Measurements from ENCODE around the gene CDK10.
A peak's percentile ranks its signal among the peaks of the same experiment; 100 is the strongest.

CDK10 gene, protein sequence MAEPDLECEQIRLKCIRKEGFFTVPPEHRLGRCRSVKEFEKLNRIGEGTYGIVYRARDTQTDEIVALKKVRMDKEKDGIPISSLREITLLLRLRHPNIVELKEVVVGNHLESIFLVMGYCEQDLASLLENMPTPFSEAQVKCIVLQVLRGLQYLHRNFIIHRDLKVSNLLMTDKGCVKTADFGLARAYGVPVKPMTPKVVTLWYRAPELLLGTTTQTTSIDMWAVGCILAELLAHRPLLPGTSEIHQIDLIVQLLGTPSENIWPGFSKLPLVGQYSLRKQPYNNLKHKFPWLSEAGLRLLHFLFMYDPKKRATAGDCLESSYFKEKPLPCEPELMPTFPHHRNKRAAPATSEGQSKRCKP
- total RNA-seq: 48.4 to 80.2 (median 62.6) reads per million in 3 donors

DNA sequence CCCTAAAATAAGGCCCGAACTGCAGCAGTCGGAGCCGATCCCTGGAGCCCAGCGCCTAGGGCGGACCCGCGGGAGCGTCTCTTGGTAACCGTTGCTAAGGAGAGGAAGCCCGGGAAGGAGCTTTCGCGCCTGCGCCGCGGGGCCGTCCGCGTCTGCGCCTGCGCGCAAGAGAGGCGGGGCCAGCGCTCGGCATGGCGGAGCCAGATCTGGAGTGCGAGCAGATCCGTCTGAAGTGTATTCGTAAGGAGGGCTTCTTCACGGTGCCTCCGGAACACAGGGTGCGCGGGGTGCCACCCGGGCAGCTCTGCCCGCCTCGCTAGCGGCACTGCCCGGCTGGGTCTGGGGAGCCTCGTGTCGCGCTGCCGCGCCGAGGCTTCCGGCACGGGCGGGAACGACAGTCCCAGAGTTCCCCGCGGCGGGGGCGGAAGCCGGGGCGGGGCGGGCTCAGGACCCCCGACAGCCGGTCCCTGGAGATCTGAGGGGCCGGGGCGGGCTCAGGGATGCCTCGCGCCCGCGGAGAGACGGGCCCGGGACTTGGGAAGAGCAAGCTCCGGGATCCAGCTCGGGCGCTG, at the start of gene CDK10:
Gene CDK10 (plus strand): TSS at position 170 of the 572 bp plus-strand sequence. CDS start 22 bp downstream, at position 192.
- H3K9me3 ChIP-seq (ENCODE audit: control insufficient read depth, low read length): no peaks in the 10 kb centered on the region
- DNase-seq: peak; percentile 79 to 87 (median 84)
- peaks cover 11% of the 10 kb centered on the region for H3K36me3 ChIP-seq (ENCODE audit: control insufficient read depth, insufficient read depth, low read length)
- H3K27me3 ChIP-seq (replicated peaks; ENCODE audit: control insufficient read depth, insufficient read depth, low read length, poor library complexity, severe bottlenecking): no peaks in the 10 kb centered on the region
- peak within 1 kb of the TSS; percentile 93 for H3K27ac ChIP-seq (ENCODE audit: insufficient read depth, low read length, poor library complexity, severe bottlenecking)
- H3K4me3 ChIP-seq (ENCODE audit: insufficient read depth, low read depth, low read length, poor library complexity, severe bottlenecking): peak within 1 kb of the TSS; percentile 95
- H3K4me1 ChIP-seq (ENCODE audit: control insufficient read depth, insufficient read depth, low read length, poor library complexity, severe bottlenecking): peaks cover 7% of the 10 kb centered on the region

DNA sequence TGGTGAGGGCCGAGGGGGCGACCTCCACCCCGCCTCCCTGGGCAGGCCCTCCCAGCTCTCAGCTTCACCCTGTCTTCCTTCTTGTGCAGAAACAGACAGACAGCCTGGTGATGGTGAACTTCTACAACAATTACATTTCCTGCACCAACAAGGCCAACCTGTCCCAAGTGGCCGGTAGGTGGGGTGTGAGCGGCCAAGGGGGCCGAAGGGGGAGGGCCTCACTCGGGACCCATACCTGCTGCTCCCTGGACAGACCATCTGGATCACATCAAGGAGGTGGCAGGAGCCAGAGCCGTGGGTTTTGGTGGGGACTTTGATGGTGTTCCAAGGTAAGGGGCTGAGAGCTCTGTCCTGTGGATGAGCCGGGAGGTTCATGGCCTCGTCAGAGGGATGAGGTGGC, 49.1 kb upstream of the CDK10 start:
- Histone ChIP-seq H3K27me3 (replicated peaks; ENCODE audit: control insufficient read depth, insufficient read depth, low read length, poor library complexity, severe bottlenecking) (no peaks in the 10 kb centered on the region), H3K4me3 (ENCODE audit: insufficient read depth, low read depth, low read length, poor library complexity, severe bottlenecking) (no peak overlapping the region), H3K36me3 (ENCODE audit: control insufficient read depth, insufficient read depth, low read length) (no peaks in the 10 kb centered on the region), H3K27ac (ENCODE audit: insufficient read depth, low read length, poor library complexity, severe bottlenecking) (no peak overlapping the region), H3K9me3 (ENCODE audit: control insufficient read depth, low read length) (no peaks in the 10 kb centered on the region), H3K4me1 (ENCODE audit: control insufficient read depth, insufficient read depth, low read length, poor library complexity, severe bottlenecking) (no peaks in the 10 kb centered on the region)
- DNase-seq: no peak

DNA sequence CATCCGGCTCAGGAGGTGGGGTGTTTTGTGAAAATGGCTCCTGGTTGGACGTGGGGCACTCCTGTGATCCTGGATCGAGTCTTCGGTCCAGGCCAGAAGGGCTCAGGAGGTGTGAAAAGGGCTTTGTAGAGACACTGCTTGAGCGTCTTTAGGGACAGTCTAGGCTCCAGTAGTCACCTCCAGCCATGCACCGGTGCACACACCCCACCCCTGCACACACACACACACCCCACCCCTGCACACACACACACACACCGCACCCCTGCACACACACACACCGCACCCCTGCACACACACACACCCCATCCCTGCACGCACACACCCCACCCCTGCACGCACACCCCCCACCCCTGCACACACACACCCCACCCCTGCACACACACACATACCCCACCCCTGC, 48.0 kb upstream of the CDK10 start:
- Histone ChIP-seq H3K4me1 (ENCODE audit: control insufficient read depth, insufficient read depth, low read length, poor library complexity, severe bottlenecking) (no peaks in the 10 kb centered on the region), H3K36me3 (ENCODE audit: control insufficient read depth, insufficient read depth, low read length) (no peaks in the 10 kb centered on the region), H3K4me3 (ENCODE audit: insufficient read depth, low read depth, low read length, poor library complexity, severe bottlenecking) (no peak overlapping the region), H3K27ac (ENCODE audit: insufficient read depth, low read length, poor library complexity, severe bottlenecking) (no peak overlapping the region), H3K27me3 (replicated peaks; ENCODE audit: control insufficient read depth, insufficient read depth, low read length, poor library complexity, severe bottlenecking) (no peaks in the 10 kb centered on the region), H3K9me3 (ENCODE audit: control insufficient read depth, low read length) (no peaks in the 10 kb centered on the region)
- no peak for DNase-seq

DNA sequence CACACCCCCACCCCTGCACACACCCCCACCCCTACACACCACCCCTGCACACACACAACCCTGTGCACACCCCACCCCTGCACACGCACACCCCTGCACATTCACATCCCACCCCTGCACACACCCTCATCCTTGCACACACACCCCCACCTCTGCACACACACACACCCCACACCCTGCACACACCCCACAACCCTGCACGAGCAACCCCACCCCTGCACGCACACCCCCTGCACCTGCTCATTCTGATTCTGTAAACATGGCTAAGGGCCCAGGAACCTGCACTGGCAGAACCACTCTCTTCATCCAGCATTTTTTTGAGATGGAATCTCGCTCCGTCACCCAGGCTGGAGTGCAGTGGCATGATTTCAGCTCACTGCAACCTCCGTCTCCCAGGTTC, 47.1 kb upstream of the CDK10 start:
- Histone ChIP-seq H3K9me3 (ENCODE audit: control insufficient read depth, low read length) (no peaks in the 10 kb centered on the region), H3K4me3 (ENCODE audit: insufficient read depth, low read depth, low read length, poor library complexity, severe bottlenecking) (no peak overlapping the region), H3K36me3 (ENCODE audit: control insufficient read depth, insufficient read depth, low read length) (no peaks in the 10 kb centered on the region), H3K4me1 (ENCODE audit: control insufficient read depth, insufficient read depth, low read length, poor library complexity, severe bottlenecking) (no peaks in the 10 kb centered on the region), H3K27ac (ENCODE audit: insufficient read depth, low read length, poor library complexity, severe bottlenecking) (no peak overlapping the region), H3K27me3 (replicated peaks; ENCODE audit: control insufficient read depth, insufficient read depth, low read length, poor library complexity, severe bottlenecking) (no peaks in the 10 kb centered on the region)
- no peak for DNase-seq

DNA sequence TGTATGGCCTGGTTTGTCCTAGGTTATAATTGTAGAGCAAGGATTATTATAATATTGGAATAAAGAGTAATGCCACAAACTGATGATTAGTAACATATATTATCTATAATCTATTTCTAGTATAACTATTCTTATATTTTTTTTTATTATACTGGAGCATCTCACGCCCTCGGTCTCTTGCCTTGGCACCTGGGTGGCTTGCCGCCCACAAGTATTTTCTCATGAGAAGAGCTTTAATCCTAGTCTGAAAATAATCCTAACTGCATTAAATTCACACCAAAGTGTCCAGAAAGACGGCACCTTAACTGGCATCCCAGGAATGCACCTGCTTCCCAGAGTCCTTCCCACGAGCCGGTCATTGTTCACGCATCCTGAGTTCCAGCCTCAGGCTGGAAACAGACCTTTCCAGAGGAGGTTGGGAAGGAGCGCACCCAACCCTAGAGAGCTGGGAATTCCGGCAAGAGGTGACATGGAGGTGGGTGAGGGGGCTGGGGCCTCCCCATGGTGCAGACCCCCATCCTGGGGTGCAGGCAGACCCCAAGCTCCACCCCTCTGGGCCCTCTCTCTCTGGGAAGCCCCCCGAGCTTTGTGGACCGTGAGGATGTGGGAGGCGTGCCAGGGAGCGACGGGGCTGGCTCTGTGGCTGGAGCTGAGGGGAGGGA, 44.9 kb upstream of the CDK10 start:
- H3K9me3 ChIP-seq (ENCODE audit: control insufficient read depth, low read length): no peaks in the 10 kb centered on the region
- H3K4me3 ChIP-seq (ENCODE audit: insufficient read depth, low read depth, low read length, poor library complexity, severe bottlenecking): no peak overlapping the region
- H3K27ac ChIP-seq (ENCODE audit: insufficient read depth, low read length, poor library complexity, severe bottlenecking): no peak overlapping the region
- peaks cover 17% of the 10 kb centered on the region for H3K36me3 ChIP-seq (ENCODE audit: control insufficient read depth, insufficient read depth, low read length)
- H3K27me3 ChIP-seq (replicated peaks; ENCODE audit: control insufficient read depth, insufficient read depth, low read length, poor library complexity, severe bottlenecking): no peaks in the 10 kb centered on the region
- DNase-seq: no peak
- H3K4me1 ChIP-seq (ENCODE audit: control insufficient read depth, insufficient read depth, low read length, poor library complexity, severe bottlenecking): no peaks in the 10 kb centered on the region

DNA sequence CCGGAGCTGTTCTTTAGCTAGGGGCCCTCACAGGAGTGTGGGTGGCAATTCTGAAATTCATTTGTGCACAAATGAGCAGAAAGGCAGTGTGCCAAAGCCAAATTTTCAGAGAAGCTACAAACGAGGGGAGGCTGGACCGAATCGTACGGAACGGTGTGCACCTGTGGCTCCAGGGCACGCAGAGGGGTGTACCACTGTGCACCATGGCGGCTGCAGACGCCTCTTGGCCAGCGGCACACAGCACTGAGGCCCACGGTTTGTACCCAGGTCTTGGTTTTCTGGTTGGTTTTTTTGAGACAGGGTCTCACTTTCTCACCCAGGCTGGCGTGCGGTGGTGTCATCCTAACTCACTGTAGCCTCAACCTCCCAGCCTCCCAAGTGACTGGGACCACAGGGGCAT, 43.9 kb upstream of the CDK10 start:
- Histone ChIP-seq H3K4me1 (ENCODE audit: control insufficient read depth, insufficient read depth, low read length, poor library complexity, severe bottlenecking) (no peaks in the 10 kb centered on the region), H3K9me3 (ENCODE audit: control insufficient read depth, low read length) (no peaks in the 10 kb centered on the region), H3K27ac (ENCODE audit: insufficient read depth, low read length, poor library complexity, severe bottlenecking) (no peak overlapping the region), H3K27me3 (replicated peaks; ENCODE audit: control insufficient read depth, insufficient read depth, low read length, poor library complexity, severe bottlenecking) (no peaks in the 10 kb centered on the region), H3K36me3 (ENCODE audit: control insufficient read depth, insufficient read depth, low read length) (peaks cover 25% of the 10 kb centered on the region), H3K4me3 (ENCODE audit: insufficient read depth, low read depth, low read length, poor library complexity, severe bottlenecking) (no peak overlapping the region)
- DNase-seq: no peak

DNA sequence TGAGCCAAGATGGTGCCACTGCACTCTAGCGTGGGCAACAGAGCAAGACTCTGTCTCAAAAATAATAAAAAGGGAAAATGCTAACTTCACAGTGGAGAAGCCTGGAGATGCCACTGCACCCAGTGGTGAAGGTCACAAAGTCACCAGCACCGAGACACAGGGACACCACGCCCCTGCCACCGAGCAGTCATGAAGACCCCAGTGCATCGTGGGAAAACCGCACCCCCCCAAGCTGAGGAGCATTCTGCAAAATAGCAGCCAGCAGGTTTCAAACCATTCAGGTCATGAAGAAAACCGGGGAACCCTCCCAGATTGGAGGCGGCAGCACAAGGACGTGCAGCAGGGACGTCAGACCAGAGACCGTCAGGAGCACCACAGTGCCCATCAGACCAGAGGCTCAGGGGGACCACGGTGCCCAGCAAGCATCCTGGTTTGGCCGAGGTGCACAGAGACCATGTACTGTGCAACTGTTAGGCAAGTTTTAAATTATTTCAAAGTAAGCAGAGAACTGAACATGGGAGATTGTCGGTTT, 42.7 kb upstream of the CDK10 start:
- Histone ChIP-seq H3K4me1 (ENCODE audit: control insufficient read depth, insufficient read depth, low read length, poor library complexity, severe bottlenecking) (no peaks in the 10 kb centered on the region), H3K9me3 (ENCODE audit: control insufficient read depth, low read length) (no peaks in the 10 kb centered on the region), H3K36me3 (ENCODE audit: control insufficient read depth, insufficient read depth, low read length) (peaks cover 25% of the 10 kb centered on the region), H3K27me3 (replicated peaks; ENCODE audit: control insufficient read depth, insufficient read depth, low read length, poor library complexity, severe bottlenecking) (no peaks in the 10 kb centered on the region), H3K4me3 (ENCODE audit: insufficient read depth, low read depth, low read length, poor library complexity, severe bottlenecking) (no peak overlapping the region), H3K27ac (ENCODE audit: insufficient read depth, low read length, poor library complexity, severe bottlenecking) (no peak overlapping the region)
- no peak for DNase-seq

DNA sequence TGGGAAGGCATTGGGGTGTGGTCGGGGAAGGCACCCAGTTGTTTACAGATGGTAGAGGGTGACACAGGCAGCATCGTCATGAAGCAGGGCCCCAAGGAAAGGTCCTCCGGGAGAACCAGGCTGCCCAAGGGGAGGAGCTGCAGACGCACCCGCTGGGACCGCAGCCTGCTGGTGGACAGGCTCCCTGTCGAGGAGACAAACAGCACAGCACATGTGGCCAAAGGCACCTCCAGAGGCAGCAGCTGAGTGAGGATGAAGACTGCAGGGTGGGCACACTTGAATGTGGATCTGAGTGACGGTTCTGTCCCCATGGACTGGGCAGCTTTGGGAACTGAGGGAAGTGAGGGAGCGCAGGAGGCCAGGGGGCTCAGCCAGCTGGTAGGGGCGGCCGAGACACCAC, 41.4 kb upstream of the CDK10 start:
- Histone ChIP-seq H3K4me1 (ENCODE audit: control insufficient read depth, insufficient read depth, low read length, poor library complexity, severe bottlenecking) (no peaks in the 10 kb centered on the region), H3K9me3 (ENCODE audit: control insufficient read depth, low read length) (no peaks in the 10 kb centered on the region), H3K4me3 (ENCODE audit: insufficient read depth, low read depth, low read length, poor library complexity, severe bottlenecking) (no peak overlapping the region), H3K27me3 (replicated peaks; ENCODE audit: control insufficient read depth, insufficient read depth, low read length, poor library complexity, severe bottlenecking) (no peaks in the 10 kb centered on the region), H3K36me3 (ENCODE audit: control insufficient read depth, insufficient read depth, low read length) (peaks cover 32% of the 10 kb centered on the region), H3K27ac (ENCODE audit: insufficient read depth, low read length, poor library complexity, severe bottlenecking) (no peak overlapping the region)
- no peak for DNase-seq

DNA sequence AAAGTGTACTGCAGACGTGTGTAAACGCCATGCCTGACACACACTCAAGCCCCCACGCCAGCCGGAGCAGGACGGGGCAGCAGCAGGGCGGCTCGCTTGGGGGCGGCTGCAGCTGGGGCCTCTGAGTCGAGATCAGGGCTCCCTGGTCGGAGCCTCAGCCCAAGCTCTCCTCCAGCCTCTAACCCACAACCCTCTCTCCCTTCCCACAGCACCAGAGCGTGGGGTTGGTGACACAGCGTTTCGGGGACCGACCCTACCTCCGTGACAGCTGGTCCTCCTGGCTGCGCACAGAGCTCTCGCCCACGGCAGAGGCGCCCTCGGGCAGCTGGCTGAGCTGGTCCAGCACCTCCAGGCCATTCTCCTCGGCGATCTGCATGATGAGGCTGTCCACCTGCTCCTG, 40.2 kb upstream of the CDK10 start:
- DNase-seq: no peak
- no peaks in the 10 kb centered on the region for H3K4me1 ChIP-seq (ENCODE audit: control insufficient read depth, insufficient read depth, low read length, poor library complexity, severe bottlenecking)
- no peak overlapping the region for H3K4me3 ChIP-seq (ENCODE audit: insufficient read depth, low read depth, low read length, poor library complexity, severe bottlenecking)
- H3K27ac ChIP-seq (ENCODE audit: insufficient read depth, low read length, poor library complexity, severe bottlenecking): no peak overlapping the region
- no peaks in the 10 kb centered on the region for H3K9me3 ChIP-seq (ENCODE audit: control insufficient read depth, low read length)
- peaks cover 34% of the 10 kb centered on the region for H3K36me3 ChIP-seq (ENCODE audit: control insufficient read depth, insufficient read depth, low read length)
- H3K27me3 ChIP-seq (replicated peaks; ENCODE audit: control insufficient read depth, insufficient read depth, low read length, poor library complexity, severe bottlenecking): no peaks in the 10 kb centered on the region

DNA sequence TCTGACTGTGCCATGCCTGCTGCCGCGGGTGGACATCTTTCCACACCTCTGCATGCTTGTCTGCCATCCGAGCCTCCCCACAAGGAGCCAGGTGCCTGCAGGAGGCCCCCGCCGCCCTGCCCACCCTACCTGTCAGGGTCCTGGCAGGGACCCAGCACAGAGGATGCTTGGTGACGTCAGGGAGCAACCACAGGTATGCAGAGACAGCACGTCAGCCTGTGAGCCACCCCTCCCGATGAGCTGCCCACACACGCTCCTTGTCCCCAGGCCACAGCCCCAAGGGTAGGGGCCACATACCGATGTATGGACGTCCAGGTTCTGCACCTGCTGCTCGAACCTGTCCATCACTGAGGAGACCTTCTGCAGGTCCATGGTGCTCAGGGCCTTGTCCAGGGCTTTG, 39.6 kb upstream of the CDK10 start:
- no peak overlapping the region for H3K4me3 ChIP-seq (ENCODE audit: insufficient read depth, low read depth, low read length, poor library complexity, severe bottlenecking)
- no peaks in the 10 kb centered on the region for H3K4me1 ChIP-seq (ENCODE audit: control insufficient read depth, insufficient read depth, low read length, poor library complexity, severe bottlenecking)
- DNase-seq: no peak
- no peaks in the 10 kb centered on the region for H3K9me3 ChIP-seq (ENCODE audit: control insufficient read depth, low read length)
- H3K27me3 ChIP-seq (replicated peaks; ENCODE audit: control insufficient read depth, insufficient read depth, low read length, poor library complexity, severe bottlenecking): no peaks in the 10 kb centered on the region
- H3K36me3 ChIP-seq (ENCODE audit: control insufficient read depth, insufficient read depth, low read length): peaks cover 40% of the 10 kb centered on the region
- no peak overlapping the region for H3K27ac ChIP-seq (ENCODE audit: insufficient read depth, low read length, poor library complexity, severe bottlenecking)

Measured in effector memory CD4-positive, alpha-beta T cell (primary cell).